HG02763 (cell line): ENCODE measurements around the gene UMAD1.
"Not testable (repeated sequence)": the region's sequence is repeated elsewhere in the genome, so short reads cannot be mapped to it uniquely, and the experiment has no call there.

ENCODE experiments used
- ATAC-seq: cut with Tn5 transposase; IDR thresholded peaks from one replicate; pipeline ENCODE4 v1.9.1; 2021; ENCODE audit warnings: mild to moderate bottlenecking, moderate library complexity; ENCODE audit not compliant: unreplicated experiment

Gene UMAD1

DNA sequence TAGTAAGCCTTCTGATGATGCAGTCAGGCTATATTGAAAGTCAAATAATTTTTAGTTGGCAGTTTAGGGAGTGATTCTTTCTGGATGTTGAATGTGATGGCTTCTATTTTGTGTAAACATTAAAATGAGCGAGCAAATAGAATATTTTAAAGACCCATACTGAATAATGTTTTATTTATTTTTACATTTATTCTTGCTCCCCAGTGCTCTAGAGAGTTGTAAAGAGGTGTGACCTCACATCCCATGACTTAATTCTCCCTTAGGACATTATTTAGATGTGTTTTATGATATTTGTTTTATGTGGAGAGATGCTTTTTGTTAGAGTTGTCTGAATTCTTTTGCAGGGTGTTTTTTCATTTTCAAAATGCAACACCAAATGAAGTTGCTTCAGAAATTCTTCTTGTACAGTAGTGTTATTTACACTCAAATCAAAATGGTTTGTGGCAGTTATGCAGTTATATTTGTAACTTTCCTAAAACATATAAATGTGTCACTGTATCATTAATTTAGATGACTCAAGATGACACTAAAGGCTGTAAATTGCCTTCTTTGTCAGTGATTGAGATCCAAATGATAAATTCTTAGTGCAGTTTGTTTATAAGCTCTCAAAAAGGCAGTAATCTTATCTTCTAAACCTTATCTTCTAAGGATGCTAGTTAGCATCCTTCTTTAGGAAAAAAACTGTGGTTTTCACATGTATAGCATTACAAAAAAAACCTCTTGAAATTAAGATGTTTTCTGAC, 12.4 kb downstream of the UMAD1 start:
- ATAC-seq, result no peak

DNA sequence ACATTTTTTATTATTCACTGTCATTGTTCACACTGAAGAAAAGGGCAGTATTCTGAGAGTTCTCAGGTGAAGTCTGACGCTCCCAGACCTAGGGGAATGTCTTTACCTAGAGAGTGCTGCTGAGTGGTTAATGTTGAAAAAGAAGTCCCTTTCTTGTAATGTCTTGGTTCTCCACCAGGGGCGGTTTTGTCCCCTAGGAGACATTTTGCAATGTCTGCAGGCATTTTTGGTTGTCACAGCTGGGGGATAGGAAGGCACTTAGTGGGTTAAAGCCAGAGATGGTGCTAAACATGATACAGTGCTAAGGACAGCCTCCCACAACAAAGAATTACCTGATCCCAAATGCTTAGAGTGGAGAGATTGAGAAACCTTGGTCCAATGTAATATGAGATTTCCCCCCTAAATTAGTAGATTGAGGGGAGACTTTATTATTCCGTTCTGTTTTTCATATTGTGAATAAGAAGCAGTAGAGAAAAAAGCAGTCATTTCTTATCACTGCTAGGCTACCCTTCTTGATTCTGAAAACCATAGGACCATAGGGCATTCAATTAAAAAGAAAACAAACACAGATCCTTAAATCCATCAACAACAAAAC, 13.1 kb downstream of the UMAD1 start:
- ATAC-seq, result no peak

DNA sequence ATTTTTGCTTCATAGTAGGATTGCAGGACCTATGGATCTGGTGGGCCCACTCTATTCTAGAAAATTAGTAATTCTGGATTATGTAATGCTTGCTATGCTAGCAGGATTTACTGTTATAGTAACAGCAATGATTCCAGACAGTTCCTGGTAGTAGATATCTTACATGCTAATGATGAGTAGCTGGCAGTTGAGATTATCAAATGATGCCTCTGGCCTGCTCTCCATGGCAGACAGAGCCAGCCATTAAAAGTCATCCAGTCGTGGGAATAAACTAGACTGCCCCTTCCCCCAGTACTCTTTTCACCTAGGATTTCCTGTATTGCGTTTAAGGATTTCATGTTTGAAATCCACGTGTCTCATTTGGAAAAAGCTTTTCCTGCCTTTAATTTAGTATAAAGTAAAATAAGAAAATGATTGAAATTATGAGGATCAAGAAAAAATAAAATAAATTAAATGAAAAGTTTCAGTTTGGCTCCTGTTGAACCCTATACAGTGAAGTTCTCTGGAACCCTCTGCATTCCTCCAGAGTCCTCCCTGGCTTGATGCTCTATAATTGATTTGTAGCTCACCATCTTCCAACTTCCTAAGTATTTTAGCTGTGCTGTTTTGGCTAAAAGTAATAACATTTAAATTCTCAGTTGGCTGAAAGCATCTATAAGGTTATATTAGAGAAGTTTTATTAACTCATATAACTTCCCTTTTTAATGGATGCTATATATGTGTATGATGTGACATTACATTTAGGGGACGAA, 14.6 kb downstream of the UMAD1 start:
- no peak for ATAC-seq

DNA sequence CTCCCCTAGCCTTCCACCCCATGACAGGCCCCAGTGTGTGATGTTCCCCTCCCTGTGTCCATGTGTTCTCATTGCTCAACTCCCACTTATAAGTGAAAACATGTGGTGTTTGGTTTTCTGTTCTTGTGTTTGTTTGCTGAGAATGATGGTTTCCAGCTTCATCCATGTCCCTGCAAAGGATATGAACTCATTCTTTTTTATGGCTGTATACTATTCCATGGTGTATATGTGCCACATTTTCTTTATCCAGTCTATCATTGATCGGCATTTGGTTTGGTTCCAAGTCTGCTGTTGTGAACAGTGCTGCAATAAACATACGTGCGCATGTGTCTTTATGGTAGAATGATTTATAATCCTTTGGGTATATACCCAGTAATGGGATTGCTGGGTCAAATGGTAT, 15.9 kb downstream of the UMAD1 start:
- not testable (repeated sequence) for ATAC-seq

DNA sequence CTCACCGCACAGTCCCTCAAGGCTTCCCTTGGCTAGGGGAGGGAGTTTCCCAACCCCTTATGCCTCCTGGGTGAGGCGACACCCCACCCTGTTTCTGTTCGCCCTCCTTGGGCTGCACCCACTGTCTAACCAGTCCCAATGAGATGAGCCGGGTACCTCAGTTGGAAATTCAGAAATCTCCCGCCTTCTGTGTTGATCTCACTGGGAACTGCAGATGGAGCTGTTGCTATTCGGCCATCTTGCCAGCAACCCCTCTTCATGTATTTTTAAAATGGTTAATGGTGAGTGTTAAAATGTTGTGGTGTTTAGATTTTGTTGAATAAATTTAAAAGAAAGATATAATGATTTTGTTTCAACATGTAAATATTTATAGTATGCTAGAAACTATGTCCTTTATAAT, 22.0 kb downstream of the UMAD1 start:
- no peak for ATAC-seq

DNA sequence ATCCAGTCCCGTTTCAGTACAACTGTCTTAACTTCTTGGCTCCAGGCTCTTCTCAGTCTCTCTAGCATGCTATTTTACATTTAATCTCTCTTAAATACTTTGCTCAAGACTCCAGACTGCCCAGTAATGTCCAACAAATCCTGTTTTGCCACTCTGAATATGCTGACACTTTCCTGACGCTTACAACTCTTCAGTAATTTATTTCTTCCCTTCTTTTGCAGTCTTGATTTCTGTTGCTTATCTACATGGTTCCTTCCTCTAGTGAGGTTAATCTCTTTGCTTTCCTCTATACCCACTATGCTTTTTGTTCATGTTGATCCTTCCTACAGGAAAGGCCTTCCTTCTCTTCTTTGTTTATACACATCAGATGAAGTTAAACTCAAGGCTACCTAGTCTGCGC, 23.7 kb downstream of the UMAD1 start:
- no peak for ATAC-seq

DNA sequence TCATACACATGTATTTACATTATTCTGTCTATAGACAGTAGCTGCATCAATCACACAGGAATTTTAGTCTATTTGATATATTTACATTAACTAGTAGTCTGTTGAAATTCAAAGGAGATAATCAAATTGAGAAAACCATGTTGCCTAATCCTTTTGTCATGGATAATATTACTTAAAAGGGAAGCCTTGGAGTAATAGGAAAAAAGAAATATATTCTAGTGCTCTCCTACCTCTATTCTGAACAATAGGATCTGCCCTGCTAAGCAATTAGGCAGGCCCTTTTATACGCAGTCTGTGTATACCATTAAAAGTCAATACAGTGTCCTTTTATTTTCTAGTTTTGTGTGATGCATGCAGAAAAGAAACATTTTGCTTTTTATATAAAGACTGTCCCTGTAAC, 24.5 kb downstream of the UMAD1 start:
- ATAC-seq, result no peak

DNA sequence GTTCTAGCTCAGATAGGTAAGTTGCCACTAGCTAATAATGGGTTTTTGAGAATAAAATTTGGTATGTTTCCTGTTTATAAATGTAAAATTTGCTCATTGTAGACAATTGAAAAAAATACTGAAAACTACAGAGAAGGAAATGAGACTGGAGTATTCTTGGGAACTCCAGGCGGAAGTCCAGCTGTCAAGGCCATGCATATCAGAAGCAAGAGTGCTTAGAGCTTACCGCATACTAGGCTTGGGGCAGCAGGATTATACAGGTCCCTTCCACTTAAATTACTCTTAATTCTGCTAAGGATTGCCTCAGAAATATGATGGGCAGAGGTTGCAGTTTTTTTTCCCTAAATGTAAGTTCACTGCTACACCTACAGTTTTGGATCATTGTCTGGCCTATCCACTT, 26.6 kb downstream of the UMAD1 start:
- no peak for ATAC-seq

DNA sequence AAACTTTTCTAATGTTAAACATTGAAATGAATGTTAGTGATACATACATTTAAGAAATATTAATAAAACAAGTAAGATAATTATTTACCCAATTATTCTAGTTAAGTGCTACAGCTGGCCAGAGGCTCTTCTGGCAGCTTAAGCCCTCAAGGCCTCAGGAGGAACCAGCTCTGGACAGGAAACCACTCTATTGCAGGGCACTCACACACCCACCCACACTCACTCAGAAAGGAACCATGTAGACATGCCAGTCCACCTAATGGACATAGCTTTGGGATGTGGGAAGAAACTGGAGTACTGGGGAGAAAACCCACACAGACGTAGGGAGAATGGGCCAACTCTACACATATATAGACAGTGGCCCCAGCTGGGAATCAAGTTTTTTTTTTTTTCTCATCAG, 28.2 kb downstream of the UMAD1 start:
- no peak for ATAC-seq

DNA sequence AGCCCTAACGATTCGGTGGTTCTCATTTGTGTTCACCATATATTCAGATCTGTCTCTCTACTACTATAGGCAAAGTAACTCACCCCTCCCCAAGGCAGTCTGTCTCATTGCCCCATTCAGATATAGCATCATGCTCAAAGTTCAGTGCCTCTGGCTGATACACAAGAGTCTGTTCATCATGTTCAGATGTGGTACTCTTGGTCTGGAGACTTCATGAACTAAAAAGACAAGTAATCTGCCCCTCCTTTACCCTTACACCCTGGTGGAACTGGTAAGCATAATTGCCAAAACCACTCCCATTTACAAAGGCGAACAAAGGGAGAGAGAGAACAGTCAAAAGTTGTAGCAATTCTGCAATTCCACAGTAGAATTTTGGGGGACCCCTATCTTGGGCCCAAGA, 29.9 kb downstream of the UMAD1 start:
- no peak for ATAC-seq

DNA sequence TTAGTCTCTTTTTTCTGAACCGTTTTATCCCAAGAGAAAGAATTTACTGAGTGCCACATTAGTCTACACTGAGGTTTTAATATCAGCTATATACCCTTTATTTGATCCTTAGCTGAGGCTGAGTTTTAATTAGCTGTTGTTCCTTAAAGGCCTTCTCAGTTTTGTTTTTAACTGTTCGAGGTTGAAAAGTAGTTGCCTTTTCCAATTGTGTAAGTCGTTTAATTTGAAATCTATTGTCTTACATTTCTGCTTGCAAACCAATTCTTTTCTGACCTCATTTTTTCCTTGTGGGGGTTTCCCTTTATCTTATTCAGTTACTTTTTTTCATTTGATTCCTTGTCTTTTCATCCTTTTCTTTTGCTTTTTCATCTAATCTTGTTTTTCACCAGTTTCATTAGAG, 30.8 kb downstream of the UMAD1 start:
- no peak for ATAC-seq

DNA sequence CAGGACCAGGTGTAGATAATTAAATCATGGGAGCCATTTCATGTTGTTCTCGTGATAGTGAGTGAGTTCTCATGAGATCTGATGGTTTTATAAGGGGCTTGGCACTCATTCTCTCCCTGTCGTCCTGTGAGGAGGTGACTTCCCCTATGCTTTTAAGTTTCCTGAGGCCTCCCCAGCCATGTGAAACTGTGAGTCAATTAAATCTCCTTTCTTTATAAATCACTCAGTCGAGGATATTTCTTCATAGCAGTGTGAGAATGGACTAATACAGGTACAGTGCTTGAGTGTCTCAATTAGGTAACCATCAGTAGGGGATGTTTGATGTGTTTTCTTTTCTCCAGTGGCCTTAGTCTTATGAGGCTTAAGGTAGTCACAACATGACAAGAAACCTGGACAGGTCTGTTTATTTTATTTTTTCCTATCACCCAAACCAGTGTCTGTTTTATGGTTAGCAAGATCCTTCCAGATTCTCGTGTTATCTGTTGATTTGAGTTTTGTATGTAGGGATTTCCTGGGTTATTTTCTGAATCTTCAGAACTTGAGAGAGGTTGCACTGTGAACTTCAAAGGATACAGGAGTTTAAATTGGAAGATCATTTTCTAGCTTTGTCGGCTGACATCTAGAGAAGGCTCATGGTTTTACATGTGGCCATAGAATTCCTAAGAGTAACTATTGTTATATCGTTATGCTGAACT, 32.1 kb downstream of the UMAD1 start:
- ATAC-seq, result no peak

DNA sequence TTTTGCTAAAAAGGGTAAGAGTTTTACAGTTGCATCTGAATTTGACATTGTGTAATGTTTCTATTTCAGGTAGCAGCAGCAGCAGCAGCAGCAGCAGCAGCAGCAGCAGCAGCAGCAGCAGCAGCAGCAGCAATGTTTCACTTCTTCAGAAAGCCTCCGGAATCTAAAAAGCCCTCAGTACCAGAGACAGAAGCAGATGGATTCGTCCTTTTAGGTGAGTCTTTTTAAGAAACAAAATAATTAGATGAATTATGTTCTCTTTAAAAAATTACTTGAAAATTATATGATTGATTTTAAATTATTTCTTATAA, 32.6 kb downstream of the UMAD1 start:
- no peak for ATAC-seq

DNA sequence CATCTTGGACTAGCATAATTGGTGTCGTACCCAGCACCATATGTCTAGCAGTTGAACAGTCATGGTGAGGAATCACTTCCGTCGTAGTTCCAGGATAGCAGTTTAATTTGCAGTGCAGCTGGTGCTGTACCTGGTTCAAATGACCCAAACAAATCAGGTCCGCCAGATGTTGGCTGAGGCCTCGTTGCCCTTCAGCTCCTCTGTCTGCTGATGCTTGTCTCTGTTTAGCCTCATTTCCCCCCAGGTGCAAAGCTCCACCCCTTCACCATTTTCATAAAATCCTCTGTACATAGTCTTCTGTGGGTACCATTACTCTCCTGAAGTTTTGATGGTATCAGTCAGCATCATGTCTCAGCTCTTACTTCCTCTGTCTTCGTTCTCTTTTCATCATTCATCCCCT, 35.1 kb downstream of the UMAD1 start:
- no peak for ATAC-seq

DNA sequence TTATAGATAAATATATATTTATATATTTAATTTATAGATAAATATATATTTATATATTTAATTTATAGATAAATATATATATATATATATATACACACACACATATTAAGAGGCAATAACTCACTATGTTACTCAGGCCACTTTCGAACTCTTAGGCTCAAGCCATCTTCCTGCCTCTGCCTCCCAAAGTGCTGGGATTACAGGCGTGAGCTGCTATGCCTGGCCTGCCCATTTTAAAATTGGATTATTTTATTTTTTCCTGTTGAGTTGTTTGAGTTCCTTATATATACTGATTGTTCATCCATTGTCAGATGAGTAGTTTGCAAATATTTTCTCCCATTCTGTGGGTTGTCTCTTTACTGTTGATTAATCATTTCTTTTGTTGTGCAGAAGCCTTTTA, 39.1 kb downstream of the UMAD1 start:
- not testable (repeated sequence) for ATAC-seq

DNA sequence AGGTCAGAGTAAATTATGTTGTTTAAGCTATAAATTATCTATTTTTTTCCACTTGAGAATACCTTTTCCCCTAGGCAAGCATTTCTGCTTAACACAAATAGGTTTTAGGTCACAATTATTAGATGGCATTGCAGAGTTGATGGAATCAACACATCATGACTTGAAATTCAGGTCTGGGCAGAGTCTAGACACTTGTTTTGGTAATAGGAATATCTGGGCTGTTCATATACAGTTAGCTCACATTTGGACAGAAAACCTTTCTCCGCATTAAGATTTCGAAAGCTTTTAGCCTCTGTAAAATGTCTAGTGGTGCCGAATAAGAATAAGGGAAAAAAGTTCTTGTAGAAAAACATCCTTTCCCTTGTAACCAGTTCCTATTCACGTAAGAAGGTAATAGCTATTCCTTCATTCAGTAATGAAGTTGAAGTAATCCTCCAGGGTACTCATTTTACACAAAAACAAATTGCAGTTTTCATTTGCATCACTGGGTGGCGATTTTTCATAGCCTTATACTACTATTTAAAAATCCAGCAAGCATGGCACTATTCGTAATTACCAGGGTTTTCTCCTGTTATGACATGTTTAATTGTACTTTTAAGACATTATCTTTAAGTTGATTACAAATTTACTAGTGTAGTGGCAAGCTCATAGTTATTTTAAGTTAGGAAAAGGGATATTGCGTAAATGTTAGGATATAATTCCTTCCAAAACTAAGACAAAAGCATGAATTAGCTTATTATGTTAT, 40.8 kb downstream of the UMAD1 start:
- ATAC-seq, result peak; percentile 51

DNA sequence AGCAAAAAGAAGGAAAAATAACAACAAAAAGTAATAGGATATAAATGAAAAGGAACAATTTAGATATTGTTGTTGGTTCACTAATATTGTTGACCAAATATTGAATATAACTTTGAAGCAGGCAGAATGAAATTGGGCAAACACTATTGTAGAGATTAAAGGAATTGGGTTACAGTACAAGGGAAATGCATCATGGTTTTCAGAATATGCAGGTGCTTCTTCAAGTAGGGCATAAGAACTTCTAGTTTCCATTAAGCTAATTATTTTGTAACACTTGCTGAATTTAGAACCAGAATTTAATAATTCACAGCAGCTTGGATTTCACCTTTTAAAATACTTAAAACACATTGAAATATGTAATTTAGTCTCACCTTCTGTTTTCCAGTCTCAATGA, 41.4 kb downstream of the UMAD1 start:
- no peak for ATAC-seq

DNA sequence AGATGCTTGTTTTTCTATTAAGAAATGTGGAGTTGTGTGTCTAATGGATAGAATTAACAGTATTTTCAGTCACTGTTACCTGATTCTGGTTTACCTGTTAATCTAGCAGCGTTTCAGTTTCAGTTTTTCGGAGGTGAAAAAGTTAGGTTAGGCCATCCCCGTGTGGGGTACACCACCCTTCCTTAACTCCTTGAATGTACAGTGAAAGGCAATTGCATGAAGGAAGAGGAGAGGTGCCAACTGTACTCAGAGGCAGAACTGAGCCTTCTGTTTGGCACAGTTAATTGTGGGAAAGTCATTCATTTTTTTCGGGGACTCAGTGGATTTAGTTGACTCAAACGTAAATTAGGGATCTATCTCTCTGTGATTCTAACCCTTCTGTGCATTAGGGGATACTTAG, 42.3 kb downstream of the UMAD1 start:
- no peak for ATAC-seq

DNA sequence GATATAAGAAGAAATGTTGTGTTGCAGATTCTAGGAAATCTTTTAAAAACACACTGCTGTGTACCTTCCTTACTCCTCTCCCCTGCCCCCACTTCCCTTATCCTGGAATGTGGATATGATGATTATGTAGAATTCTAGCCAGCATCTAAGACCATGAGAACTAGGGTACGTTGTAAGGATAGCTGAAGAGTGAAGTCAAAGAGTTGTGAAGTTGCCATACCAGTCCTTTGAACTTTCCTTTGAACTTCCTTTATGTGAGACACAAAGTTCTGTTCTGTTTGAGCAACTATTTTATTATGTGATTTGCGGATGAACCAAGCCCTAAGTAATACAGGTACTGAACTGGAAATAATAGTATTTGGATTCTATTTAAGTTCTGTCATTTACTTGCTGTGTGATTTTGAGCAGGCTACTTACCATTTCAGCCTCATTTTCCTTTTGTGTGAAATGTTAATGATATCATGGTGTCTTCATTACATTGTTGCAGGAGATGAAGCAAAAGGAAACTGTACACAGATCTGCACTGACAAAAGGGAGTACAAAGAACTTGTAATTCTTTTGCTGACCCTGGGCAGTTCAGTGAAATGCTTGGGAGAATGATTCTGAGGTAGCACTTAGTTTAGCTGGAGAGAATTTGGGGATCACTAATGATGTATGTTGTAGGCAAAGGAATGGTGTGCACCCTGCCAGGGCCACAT, 46.4 kb downstream of the UMAD1 start:
- no peak for ATAC-seq

DNA sequence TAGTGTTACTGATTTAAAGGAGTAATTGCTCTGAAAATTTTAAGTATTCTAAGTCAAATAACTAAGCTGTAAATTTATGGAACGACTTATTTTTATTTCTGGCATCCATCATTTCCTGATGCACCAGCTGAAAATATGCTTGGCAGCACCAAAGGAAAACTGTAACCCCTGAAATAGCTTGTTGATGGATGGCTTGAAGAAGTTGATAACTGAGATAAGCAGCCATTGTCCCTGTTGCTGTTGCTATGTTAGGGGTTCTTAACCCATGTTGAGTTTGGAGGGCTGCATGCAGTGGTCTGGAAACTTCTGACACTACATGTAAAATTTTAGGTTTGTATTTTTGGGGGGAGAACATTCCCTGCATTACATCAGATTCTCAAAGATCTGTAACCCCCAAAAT, 47.2 kb downstream of the UMAD1 start:
- ATAC-seq, result no peak

DNA sequence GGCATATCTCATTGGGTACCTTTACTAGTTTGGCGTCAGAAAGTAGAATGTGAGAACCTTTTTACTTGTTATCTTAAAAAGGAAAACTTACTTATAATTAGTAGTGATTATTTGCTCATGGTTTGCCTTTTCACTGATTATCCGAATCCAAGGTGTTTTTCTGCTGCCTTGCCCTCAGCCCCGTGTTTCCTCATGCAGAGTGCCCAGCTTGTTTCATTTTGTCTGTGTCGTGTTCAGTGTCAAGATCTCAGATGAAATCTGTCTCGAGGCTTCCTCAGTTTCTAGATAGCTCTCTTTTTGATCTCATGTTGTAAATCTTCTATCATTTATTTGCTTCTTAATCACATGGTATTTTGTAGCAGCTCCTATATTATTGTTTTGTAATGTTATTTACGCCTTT, 47.8 kb downstream of the UMAD1 start:
- no peak for ATAC-seq
